Adrenal gland (tissue), 5 donors: ENCODE results near the gene HS3ST1.

ENCODE experiments used
- POLR2A ChIP-seq, 2 donors: fragments of 450-650 bp; IDR thresholded peaks; one replicate each; pipeline ENCODE4 v1.6.1; 2017; ENCODE audit warnings: antibody characterized with exemption in 2 of 2, mild to moderate bottlenecking in 2 of 2, moderate library complexity in 1 of 2
- TF ChIP-seq, protein P1 (sequence below), 6 experiments: fragments of 450-650 bp in 4 of 6; fragments of 200-600 bp in 2 of 6; sonication (generic) in 1 of 6; IDR thresholded peaks; 1 replicate in 5 of 6; 2 replicates in 1 of 6; pipeline versions ENCODE4 v1.5.1 to v1.8.0; 2016 to 2021; ENCODE audit warnings: antibody characterized with exemption in 6 of 6, mild to moderate bottlenecking in 2 of 6, moderate library complexity in 1 of 6
- donor health status: DM: no; HTN: no; CAD: no.

DNA sequence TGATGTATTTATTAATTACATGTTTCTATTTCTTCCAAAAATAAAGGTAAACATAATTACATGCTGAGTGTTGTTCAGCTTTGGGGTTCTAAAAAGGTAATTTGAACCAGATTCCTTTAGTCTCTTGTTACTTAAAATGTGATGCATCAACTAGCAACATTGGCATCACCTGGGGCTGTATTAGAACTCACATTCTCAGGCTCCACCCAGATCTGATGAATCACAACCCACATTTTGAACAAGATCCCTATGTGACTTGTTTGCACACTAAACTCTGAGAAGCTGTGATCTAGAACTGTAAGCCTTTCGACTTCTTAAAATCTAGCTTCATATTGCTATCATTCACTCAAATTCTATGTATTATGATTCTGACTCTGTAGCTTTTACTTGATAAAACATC, 23.0 kb upstream of the HS3ST1 start:
- TF ChIP-seq, protein P1, sequence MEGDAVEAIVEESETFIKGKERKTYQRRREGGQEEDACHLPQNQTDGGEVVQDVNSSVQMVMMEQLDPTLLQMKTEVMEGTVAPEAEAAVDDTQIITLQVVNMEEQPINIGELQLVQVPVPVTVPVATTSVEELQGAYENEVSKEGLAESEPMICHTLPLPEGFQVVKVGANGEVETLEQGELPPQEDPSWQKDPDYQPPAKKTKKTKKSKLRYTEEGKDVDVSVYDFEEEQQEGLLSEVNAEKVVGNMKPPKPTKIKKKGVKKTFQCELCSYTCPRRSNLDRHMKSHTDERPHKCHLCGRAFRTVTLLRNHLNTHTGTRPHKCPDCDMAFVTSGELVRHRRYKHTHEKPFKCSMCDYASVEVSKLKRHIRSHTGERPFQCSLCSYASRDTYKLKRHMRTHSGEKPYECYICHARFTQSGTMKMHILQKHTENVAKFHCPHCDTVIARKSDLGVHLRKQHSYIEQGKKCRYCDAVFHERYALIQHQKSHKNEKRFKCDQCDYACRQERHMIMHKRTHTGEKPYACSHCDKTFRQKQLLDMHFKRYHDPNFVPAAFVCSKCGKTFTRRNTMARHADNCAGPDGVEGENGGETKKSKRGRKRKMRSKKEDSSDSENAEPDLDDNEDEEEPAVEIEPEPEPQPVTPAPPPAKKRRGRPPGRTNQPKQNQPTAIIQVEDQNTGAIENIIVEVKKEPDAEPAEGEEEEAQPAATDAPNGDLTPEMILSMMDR (IDR thresholded peaks at IDR 0.05) = no peak
- no peak for TF ChIP-seq POLR2A (IDR thresholded peaks at IDR 0.05)
